HUES48 (cell line): ENCODE measurements around the gene TNFAIP1.

ENCODE experiments used
- H3K27ac ChIP-seq: one replicate; pipeline ENCODE4 v1.7.0; 2013; ENCODE audit warnings: low read depth, low read length, inconsistent platforms
- H3K27me3 ChIP-seq: 2 replicates; pipeline ENCODE4 v1.6.1; 2013; ENCODE audit warnings: mild to moderate bottlenecking, low read length; ENCODE audit not compliant: control insufficient read depth, insufficient read depth
- H3K36me3 ChIP-seq: 2 replicates; pipeline ENCODE4 v1.6.1; 2013; ENCODE audit warnings: low read length; ENCODE audit not compliant: control insufficient read depth, insufficient read depth
- H3K4me1 ChIP-seq: 2 replicates; pipeline ENCODE4 v1.6.1; 2013; ENCODE audit warnings: mild to moderate bottlenecking, low read length; ENCODE audit not compliant: control insufficient read depth, insufficient read depth
- H3K4me3 ChIP-seq: 2 replicates; pipeline ENCODE4 v1.5.1; 2013; ENCODE audit warnings: mild to moderate bottlenecking, low read depth, low read length
- H3K9ac ChIP-seq: 2 replicates; pipeline ENCODE4 v1.6.1; 2013; ENCODE audit warnings: mild to moderate bottlenecking, low read depth, low read length, moderate library complexity
- H3K9me3 ChIP-seq: 2 replicates; pipeline ENCODE4 v1.6.1; 2013; ENCODE audit warnings: low read length; ENCODE audit not compliant: control insufficient read depth, insufficient read depth

Gene TNFAIP1

GRCh38 chr17:28390984-28391383 lies 55.4 kb downstream of the TNFAIP1 start:
- Histone ChIP-seq H3K4me1 (no peaks in the 10 kb centered on the region), H3K4me3 (no peak overlapping the region), H3K9ac (no peak overlapping the region), H3K27ac (no peak overlapping the region), H3K27me3 (peaks cover 6% of the 10 kb centered on the region), H3K9me3 (no peaks in the 10 kb centered on the region), H3K36me3 (peaks cover 3% of the 10 kb centered on the region; the same call in 1 of the 2 replicates)

DNA sequence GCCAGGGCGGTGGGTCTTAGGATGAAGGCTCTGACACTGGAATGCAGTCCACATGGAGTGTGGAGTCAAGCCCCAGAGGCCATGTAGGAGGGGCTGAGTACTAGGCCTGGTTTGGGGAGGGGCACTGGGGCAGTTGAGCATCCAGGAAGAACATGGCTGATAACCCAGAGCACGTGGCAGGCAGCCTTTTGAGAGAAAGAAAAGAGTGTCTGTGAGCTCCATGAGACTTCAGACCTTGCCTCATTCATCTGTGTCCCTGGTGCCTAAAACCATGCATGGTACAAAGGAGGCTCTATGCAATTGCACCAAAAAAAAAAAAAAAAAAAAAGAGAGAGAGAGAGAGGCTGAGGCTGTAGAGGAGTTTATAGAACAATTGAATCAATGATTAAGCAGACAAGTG lies 55.8 kb downstream of the TNFAIP1 start:
- Histone ChIP-seq H3K27me3 (peaks cover 2% of the 10 kb centered on the region; the same call in 1 of the 2 replicates), H3K27ac (no peak overlapping the region), H3K36me3 (peaks cover 3% of the 10 kb centered on the region; the same call in 1 of the 2 replicates), H3K9ac (no peak overlapping the region), H3K4me1 (no peaks in the 10 kb centered on the region), H3K4me3 (no peak overlapping the region), H3K9me3 (no peaks in the 10 kb centered on the region)

- Histone ChIP-seq H3K4me1 (no peaks in the 10 kb centered on the region), H3K27ac (no peak overlapping the region), H3K4me3 (no peak overlapping the region), H3K36me3 (peaks cover 3% of the 10 kb centered on the region; the same call in 1 of the 2 replicates), H3K27me3 (no peaks in the 10 kb centered on the region), H3K9ac (no peak overlapping the region), H3K9me3 (no peaks in the 10 kb centered on the region)
Observed at GRCh38 chr17:28392491-28392890, 56.9 kb downstream of the TNFAIP1 start.

DNA sequence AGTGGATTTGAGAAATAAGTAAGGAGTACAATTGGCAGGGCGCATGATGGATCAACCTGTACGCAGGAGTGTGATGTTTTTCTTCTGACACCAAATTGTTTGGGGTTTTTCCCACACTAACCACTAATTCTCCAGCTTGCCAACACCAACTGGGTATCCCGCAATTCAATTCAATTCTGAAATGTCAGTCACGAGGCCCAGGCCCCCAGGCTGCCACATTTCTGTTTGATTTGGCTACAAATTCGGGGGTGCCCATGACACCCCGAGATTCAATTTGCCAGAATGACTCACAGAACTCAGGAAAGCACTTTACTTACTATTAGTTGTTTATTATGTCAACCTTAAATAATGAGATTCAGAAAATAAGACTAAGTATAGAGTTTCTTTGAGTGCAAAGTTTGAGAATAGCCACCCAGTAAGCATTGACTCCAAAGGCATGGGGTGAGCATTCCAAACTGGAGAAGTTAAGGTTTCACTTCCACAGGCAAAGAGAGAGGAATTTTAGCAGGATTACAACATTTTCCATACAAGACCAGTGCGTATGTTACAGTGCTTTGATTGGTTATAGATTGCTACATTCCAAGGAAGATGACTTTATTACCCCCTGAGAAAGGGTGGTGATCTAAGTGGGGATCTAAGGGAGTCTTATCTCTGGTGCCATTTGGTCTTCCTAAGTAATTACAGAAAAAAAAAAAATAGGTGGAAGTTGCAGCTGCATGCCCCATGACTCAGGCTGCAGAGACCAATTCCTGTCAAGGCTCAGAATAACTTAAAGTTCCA lies 59.0 kb downstream of the TNFAIP1 start:
- Histone ChIP-seq H3K4me1 (no peaks in the 10 kb centered on the region), H3K9me3 (no peaks in the 10 kb centered on the region), H3K9ac (no peak overlapping the region), H3K4me3 (no peak overlapping the region), H3K27ac (no peak overlapping the region), H3K27me3 (no peaks in the 10 kb centered on the region), H3K36me3 (peaks cover 7% of the 10 kb centered on the region; the same call in 1 of the 2 replicates)

- Histone ChIP-seq H3K4me3 (no peak overlapping the region), H3K4me1 (no peaks in the 10 kb centered on the region), H3K36me3 (peaks cover 8% of the 10 kb centered on the region; the same call in 1 of the 2 replicates), H3K9me3 (no peaks in the 10 kb centered on the region), H3K9ac (no peak overlapping the region), H3K27ac (no peak overlapping the region), H3K27me3 (0 out of 2 replicates have a peak, but pooled peaks cover under 1% of the 10 kb centered on the region)
Observed at GRCh38 chr17:28395426-28395825, 59.9 kb downstream of the TNFAIP1 start.

DNA sequence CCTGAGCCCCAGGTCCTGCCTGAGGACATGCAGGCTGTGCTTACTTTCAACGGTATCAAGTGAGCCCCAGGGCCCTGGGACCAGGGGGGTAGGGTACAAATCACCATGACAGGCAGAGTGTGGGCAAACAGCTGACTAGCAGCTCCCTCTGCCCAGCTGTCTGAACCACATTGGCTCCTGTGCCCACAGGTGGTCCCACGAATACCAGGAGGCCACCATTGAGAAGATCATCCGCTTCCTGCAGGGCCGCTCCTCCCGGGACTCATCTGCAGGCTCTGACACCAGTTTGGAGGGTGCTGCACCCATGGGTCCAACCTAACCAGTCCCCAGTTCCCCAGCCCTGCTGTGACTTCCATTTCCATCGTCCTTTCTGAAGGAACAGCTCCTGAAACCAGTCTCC lies 60.4 kb downstream of the TNFAIP1 start:
- Histone ChIP-seq H3K36me3 (peaks cover 8% of the 10 kb centered on the region; the same call in 1 of the 2 replicates), H3K27me3 (peaks cover 6% of the 10 kb centered on the region), H3K27ac (no peak overlapping the region), H3K4me1 (no peaks in the 10 kb centered on the region), H3K9me3 (no peaks in the 10 kb centered on the region), H3K4me3 (no peak overlapping the region), H3K9ac (no peak overlapping the region)
